Central memory CD8-positive, alpha-beta T cell (primary cell): Measurements from ENCODE around the gene PRMT5.

Source experiments
- ATAC-seq: fragments of 150-1000 bp; cut with Tn5 transposase; replicated peaks from 2 replicates; pipeline ENCODE4 v1.10.0; 2022; ENCODE audit warnings: mild to moderate bottlenecking, moderate FRiP score, moderate number of reproducible peaks; ENCODE audit not compliant: poor library complexity, severe bottlenecking; ENCODE audit errors: extremely low read depth
- DNase-seq, 2 donors: peaks; one replicate each; pipeline ENCODE4 v3.0.0; 2021; ENCODE audit warnings: low spot score in 2 of 2
- H3K27ac Mint-ChIP-seq: one replicate; pipeline ENCODE4 v1.8.0; 2022; ENCODE audit warnings: low read depth, mild to moderate bottlenecking, moderate library complexity, mixed read lengths
- H3K27me3 Mint-ChIP-seq: one replicate; pipeline ENCODE4 v1.8.0; 2022; ENCODE audit warnings: mixed read lengths
- H3K36me3 Mint-ChIP-seq: one replicate; pipeline ENCODE4 v1.8.0; 2022; ENCODE audit warnings: mild to moderate bottlenecking, moderate library complexity, mixed read lengths; ENCODE audit not compliant: insufficient read depth
- H3K4me1 Mint-ChIP-seq: one replicate; pipeline ENCODE4 v1.8.0; 2022; ENCODE audit warnings: mixed read lengths
- H3K4me3 Mint-ChIP-seq: one replicate; pipeline ENCODE4 v1.8.0; 2022; ENCODE audit warnings: mild to moderate bottlenecking, moderate library complexity, mixed read lengths
- H3K9me3 Mint-ChIP-seq: one replicate; pipeline ENCODE4 v1.8.0; 2022; ENCODE audit warnings: mixed read lengths

PRMT5 gene

DNA sequence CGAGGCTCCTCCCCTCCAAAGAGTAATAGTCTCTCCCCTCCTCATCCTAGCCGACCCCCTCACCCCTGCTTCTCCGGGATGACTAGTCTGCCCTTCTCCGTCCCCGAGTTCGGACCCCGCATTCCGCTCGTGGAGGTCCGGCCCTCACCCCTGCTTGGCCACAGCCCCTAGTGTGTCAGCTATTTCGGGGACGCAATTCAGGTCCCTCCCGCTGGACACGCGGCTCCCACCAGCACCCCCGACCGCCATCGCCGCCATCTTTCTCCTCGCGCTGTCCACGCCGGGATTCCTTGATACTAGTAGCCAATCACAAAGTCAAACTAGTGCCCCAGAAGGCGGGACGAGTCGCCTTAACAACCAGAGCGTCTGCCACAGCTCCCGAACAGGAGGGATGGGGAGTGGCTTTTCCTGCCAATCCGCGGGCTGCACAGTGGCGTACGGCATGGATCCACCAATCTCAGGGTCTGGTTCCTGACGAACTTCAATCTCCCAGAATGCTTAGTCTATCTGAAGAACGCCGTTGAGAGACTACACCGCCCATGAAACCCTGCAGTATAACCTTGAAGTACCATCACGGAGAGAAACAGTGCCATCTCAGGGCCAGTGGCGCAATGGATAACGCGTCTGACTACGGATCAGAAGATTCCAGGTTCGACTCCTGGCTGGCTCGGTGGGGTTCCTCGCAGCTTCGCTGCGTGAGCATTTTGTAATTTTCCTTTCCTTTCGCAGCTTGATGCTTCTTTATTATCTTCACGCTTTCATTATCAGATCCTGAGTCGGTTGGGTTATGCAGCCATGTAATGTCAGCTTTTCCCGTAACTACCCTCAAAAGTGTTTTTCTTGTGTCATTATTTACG is at the start of gene PRMT5:
TSS of gene PRMT5 (minus strand) at position 273 of the 857 bp plus-strand sequence. CDS start at position 258, 15 bp downstream.
- ATAC-seq: peak; percentile 98
- no peak within 1 kb of the TSS for H3K27ac Mint-ChIP-seq
- H3K4me1 Mint-ChIP-seq: peaks cover 11% of the 10 kb centered on the region
- H3K36me3 Mint-ChIP-seq: peaks cover 11% of the 10 kb centered on the region
- no peaks in the 10 kb centered on the region for H3K9me3 Mint-ChIP-seq
- DNase-seq: peak; percentile 97 to 99
- no peak within 1 kb of the TSS for H3K4me3 Mint-ChIP-seq
- H3K27me3 Mint-ChIP-seq: no peaks in the 10 kb centered on the region

- Mint-ChIP-seq H3K9me3 (no peaks in the 10 kb centered on the region), H3K36me3 (no peaks in the 10 kb centered on the region), H3K27me3 (peaks cover 15% of the 10 kb centered on the region), H3K4me1 (no peaks in the 10 kb centered on the region), H3K4me3 (no peak overlapping the region), H3K27ac (no peak overlapping the region)
- ATAC-seq (no peak), DNase-seq (no peak)
Measured at GRCh38 chr14:22978487-22978837, 49.3 kb upstream of the PRMT5 start.

- H3K4me3 Mint-ChIP-seq: no peak overlapping the region
Measured at GRCh38 chr14:22977684-22978486, 48.7 kb upstream of the PRMT5 start.

GRCh38 chr14:22977434-22977683 is 48.2 kb upstream of the PRMT5 start:
- Mint-ChIP-seq H3K27ac (no peak overlapping the region), H3K4me3 (no peak overlapping the region), H3K36me3 (no peaks in the 10 kb centered on the region), H3K4me1 (no peaks in the 10 kb centered on the region), H3K27me3 (peaks cover 15% of the 10 kb centered on the region), H3K9me3 (no peaks in the 10 kb centered on the region)
- ATAC-seq (no peak), DNase-seq (no peak)

More at GRCh38 chr14:22977684-22978486, 48.7 kb upstream of the PRMT5 start:
- DNase-seq: no peak
- Mint-ChIP-seq H3K27ac (no peak overlapping the region), H3K9me3 (no peaks in the 10 kb centered on the region), H3K36me3 (no peaks in the 10 kb centered on the region), H3K27me3 (peaks cover 15% of the 10 kb centered on the region), H3K4me1 (no peaks in the 10 kb centered on the region)
- no peak for ATAC-seq

DNA sequence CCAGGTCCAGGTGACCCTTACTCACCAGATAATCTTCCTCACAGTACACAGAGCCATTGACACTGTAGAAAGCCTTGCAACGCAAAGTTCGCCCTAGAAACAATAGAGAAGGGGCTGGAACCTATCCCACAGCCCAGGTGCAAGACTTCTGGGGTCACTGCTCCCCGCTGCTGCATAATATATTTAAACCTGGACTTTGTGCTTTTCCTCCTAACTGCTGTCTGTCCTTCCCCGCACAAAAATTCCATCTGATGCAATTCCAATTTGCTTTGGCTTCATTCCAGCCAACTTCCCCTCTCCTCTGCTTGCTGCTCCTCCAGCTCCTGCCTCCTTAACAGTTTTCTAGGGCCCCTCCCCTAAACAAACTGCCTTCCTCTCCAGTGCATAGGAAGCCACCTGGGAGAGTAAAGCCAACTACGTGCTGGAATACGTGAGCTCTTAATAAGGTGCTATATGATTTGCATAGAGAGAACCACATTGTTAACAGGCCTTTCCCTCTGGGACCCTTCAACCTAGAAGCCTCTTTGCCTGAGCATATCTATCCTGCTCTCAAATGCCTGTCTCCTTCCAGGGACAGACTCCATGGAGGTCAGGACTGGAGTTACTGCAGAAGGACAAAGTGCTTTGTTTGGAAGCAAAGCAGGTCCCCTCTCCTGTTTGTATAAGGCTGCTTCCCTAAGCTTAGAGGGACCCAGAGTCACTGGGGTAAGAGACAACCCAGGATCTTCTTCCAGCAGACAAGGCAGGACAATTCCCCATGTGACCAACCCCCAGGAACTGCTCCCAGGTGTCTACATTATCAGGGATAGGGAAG is 47.7 kb upstream of the PRMT5 start:
- no peaks in the 10 kb centered on the region for H3K4me1 Mint-ChIP-seq
- H3K27me3 Mint-ChIP-seq: peaks cover 15% of the 10 kb centered on the region
- H3K4me3 Mint-ChIP-seq: no peak overlapping the region
- H3K36me3 Mint-ChIP-seq: no peaks in the 10 kb centered on the region
- H3K27ac Mint-ChIP-seq: no peak overlapping the region
- no peaks in the 10 kb centered on the region for H3K9me3 Mint-ChIP-seq
- DNase-seq (no peak), ATAC-seq (no peak)

- Mint-ChIP-seq H3K4me1 (no peaks in the 10 kb centered on the region), H3K4me3 (no peak overlapping the region), H3K27ac (no peak overlapping the region), H3K36me3 (no peaks in the 10 kb centered on the region), H3K9me3 (no peaks in the 10 kb centered on the region), H3K27me3 (peaks cover 10% of the 10 kb centered on the region)
- DNase-seq (no peak), ATAC-seq (no peak)
Measured at GRCh38 chr14:22974530-22975313, 45.5 kb upstream of the PRMT5 start.

DNA sequence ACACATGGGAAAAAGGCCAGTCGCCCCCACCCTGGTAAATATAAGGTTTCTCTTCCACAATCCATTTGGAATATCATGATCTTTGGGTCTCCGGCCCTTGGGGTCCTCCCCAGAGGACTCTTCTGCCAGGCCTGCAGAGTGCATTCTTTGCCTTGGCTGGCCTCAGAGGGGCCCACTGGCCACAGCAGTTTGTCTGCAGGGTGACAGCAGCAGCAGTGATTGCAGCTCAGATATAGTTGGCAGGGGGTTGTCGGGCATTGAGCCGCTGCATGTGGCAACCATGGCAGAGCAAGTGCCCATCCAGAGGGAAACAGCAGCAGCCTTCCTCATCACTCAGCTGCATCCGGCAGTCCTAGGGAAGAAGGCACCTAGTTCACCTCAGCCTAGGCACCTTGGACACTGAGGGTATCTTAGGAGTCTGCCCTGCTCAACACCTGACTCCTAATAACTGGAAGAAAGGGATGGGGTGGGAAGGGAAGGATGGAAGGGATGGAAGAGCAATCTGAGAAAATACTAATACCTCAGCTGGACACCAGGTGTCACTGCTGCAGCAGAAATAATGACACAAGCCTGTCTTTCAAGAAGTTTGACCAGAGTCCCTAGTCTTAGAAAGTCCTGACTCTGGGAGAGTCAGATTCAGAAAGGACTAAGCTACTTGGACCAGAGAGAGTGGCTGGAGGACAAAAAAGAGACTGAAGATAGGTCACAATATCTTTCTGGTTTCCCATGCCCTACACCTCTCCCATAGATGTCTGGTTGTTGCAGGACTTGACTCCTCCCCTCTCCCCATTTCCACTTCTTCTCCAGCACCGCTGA is 44.2 kb upstream of the PRMT5 start:
- H3K4me3 Mint-ChIP-seq: no peak overlapping the region
- no peaks in the 10 kb centered on the region for H3K4me1 Mint-ChIP-seq
- no peak for ATAC-seq
- no peaks in the 10 kb centered on the region for H3K36me3 Mint-ChIP-seq
- no peak overlapping the region for H3K27ac Mint-ChIP-seq
- no peak for DNase-seq
- H3K9me3 Mint-ChIP-seq: no peaks in the 10 kb centered on the region
- peaks cover 9% of the 10 kb centered on the region for H3K27me3 Mint-ChIP-seq

- Mint-ChIP-seq H3K4me1 (no peaks in the 10 kb centered on the region), H3K9me3 (no peaks in the 10 kb centered on the region), H3K36me3 (no peaks in the 10 kb centered on the region), H3K4me3 (no peak overlapping the region), H3K27ac (no peak overlapping the region), H3K27me3 (peaks cover 9% of the 10 kb centered on the region)
- no peak for ATAC-seq
- DNase-seq: no peak
Measured at GRCh38 chr14:22972313-22972930, 43.2 kb upstream of the PRMT5 start.

DNA sequence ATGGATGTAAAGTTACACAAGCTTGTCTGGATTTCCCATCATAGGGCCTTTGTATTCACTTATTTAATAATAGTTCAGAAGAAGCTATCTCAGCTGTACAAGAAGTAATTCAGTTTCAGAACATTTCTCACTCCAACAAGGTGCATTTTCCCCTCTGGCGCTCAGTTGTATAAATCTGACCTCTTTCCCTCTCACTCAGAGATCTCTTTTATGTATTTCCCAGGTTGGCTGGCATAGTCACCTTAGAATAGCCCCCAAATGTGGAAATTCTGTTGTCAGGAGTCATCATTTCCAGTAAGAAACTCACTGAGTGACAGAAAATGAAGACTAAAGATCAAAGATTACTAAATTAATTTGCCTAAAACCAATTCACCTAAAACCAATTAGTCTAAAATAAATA is 42.0 kb upstream of the PRMT5 start:
- Mint-ChIP-seq H3K4me1 (no peaks in the 10 kb centered on the region), H3K27me3 (peaks cover 9% of the 10 kb centered on the region), H3K27ac (no peak overlapping the region), H3K4me3 (no peak overlapping the region), H3K9me3 (no peaks in the 10 kb centered on the region), H3K36me3 (no peaks in the 10 kb centered on the region)
- DNase-seq: no peak
- ATAC-seq: no peak

DNA sequence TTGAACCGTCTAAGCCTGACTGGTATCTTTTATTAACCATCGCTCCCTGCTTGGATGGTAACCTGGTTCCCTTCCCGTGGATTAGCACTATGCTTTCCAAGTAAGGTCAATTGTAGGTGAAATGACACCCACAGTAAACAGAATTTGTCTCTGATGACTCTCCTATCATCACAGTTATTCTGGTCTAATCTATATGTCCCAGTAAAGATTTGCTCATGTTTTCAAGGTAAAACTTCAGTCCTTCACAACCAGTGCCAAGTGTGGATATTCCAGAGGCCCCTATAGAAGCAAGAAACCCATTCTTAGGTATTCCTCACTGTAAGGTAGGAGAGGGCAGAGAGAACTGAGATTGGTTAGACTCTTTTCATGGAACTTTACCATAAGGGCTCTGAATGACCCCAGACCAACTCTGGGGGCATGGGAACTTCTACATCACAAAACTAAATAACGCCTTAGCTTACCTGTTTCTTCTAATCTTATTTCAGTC is 37.6 kb upstream of the PRMT5 start:
- Mint-ChIP-seq H3K4me3 (no peak overlapping the region), H3K9me3 (no peaks in the 10 kb centered on the region), H3K4me1 (no peaks in the 10 kb centered on the region), H3K36me3 (no peaks in the 10 kb centered on the region), H3K27me3 (no peaks in the 10 kb centered on the region), H3K27ac (no peak overlapping the region)
- DNase-seq: no peak
- ATAC-seq: no peak
